PC-3 (cell line): ENCODE measurements around the gene WDR46.

Experiments
- CTCF ChIP-seq: fragments of 300-600 bp; sonication (generic); conservative IDR thresholded peaks from 2 replicates; pipeline ENCODE4 v1.5.1; 2017; ENCODE audit warnings: antibody characterized with exemption, low read depth, mild to moderate bottlenecking, low read length
- EZH2 ChIP-seq: fragments of 300-600 bp; sonication (generic); IDR thresholded peaks from one replicate; pipeline ENCODE4 v1.6.1; 2017; ENCODE audit warnings: antibody characterized with exemption, mild to moderate bottlenecking, low read length; ENCODE audit not compliant: unreplicated experiment

GRCh38 chr6:33305052-33305451 lies 16.0 kb upstream of the WDR46 start:
- TF ChIP-seq CTCF (no peak), EZH2 (no peak)
